WTC11 (cell line): Measurements from ENCODE around the gene ARHGAP40. TPM values are rescaled to one million over a fixed set of nuclear protein-coding genes. Genes with fewer than 3 reads are reported as not detected.

Experiments used
- ATAC-seq: fragments of 200-7000 bp; cut with Tn5 transposase; 2 replicates; pipeline ENCODE4 v1.10.0; 2021; ENCODE audit warnings: mild to moderate bottlenecking, moderate library complexity
- CTCF ChIA-PET: fragments of 300-600 bp; sonication (Branson Sonifier 250); formaldehyde crosslinking; loops from one replicate; lab custom pipeline; 2021; ENCODE audit warnings: antibody characterized with exemption; lab: Charles Lee
- POLR2A ChIA-PET: fragments of 350-600 bp; sonication (Branson Sonifier 250); formaldehyde crosslinking; loops from one replicate; lab custom pipeline; 2021; ENCODE audit warnings: antibody characterized with exemption; lab: Charles Lee
- DNase-seq: peaks from one replicate; pipeline ENCODE4 v3.0.0; 2021; ENCODE audit warnings: low spot score
- H3K27ac Mint-ChIP-seq: 2 replicates; pipeline ENCODE4 v1.8.0; 2021; ENCODE audit warnings: mixed read lengths
- H3K27me3 Mint-ChIP-seq: 2 replicates; pipeline ENCODE4 v1.8.0; 2021; ENCODE audit warnings: low read depth, mild to moderate bottlenecking, moderate library complexity, mixed read lengths
- H3K36me3 Mint-ChIP-seq: 2 replicates; pipeline ENCODE4 v1.8.0; 2021; ENCODE audit warnings: mixed read lengths
- H3K4me1 Mint-ChIP-seq: 2 replicates; pipeline ENCODE4 v1.8.0; 2022; ENCODE audit warnings: mixed read lengths
- H3K4me3 Mint-ChIP-seq: 2 replicates; pipeline ENCODE4 v1.8.0; 2021; ENCODE audit warnings: mild to moderate bottlenecking, moderate library complexity, mixed read lengths
- H3K9me3 Mint-ChIP-seq: 2 replicates; pipeline ENCODE4 v1.8.0; 2021; ENCODE audit warnings: mixed read lengths
- E2F4 ChIP-seq: sonication (generic); formaldehyde crosslinking; IDR thresholded peaks from 2 replicates; pipeline ENCODE4 v1.8.1; 2022; ENCODE audit warnings: low read depth, mild to moderate bottlenecking, moderate library complexity, missing genetic modification reagents, borderline replicate concordance
- ELF4 ChIP-seq: sonication (generic); formaldehyde crosslinking; IDR thresholded peaks from 2 replicates; pipeline ENCODE4 v1.8.1; 2022; ENCODE audit warnings: low read depth, mild to moderate bottlenecking, moderate library complexity, missing genetic modification reagents
- EMX1 ChIP-seq: fragments of 250-450 bp; sonication (Bioruptor Pico); IDR thresholded peaks from 2 replicates; pipeline ENCODE4 v1.8.0; 2021; ENCODE audit warnings: mild to moderate bottlenecking
- JAZF1 ChIP-seq: fragments of 250-450 bp; sonication (Bioruptor Pico); IDR thresholded peaks from 2 replicates; pipeline ENCODE4 v1.9.0; 2021; ENCODE audit warnings: moderate library complexity, mild to moderate bottlenecking, inconsistent platforms
- JUN ChIP-seq: sonication (generic); formaldehyde crosslinking; IDR thresholded peaks from 2 replicates; pipeline ENCODE4 v1.8.0; 2023; ENCODE audit warnings: mild to moderate bottlenecking, missing genetic modification reagents
- MYBL2 ChIP-seq: sonication (generic); formaldehyde crosslinking; IDR thresholded peaks from 2 replicates; pipeline ENCODE4 v1.8.1; 2023; ENCODE audit warnings: mild to moderate bottlenecking, moderate library complexity, missing genetic modification reagents
- RORB ChIP-seq: fragments of 250-450 bp; sonication (Bioruptor Pico); IDR thresholded peaks from 2 replicates; pipeline ENCODE4 v1.9.0; 2021; ENCODE audit warnings: mild to moderate bottlenecking
- ZNF121 ChIP-seq: sonication (generic); formaldehyde crosslinking; IDR thresholded peaks from 2 replicates; pipeline ENCODE4 v1.8.0; 2023; ENCODE audit warnings: missing genetic modification reagents
- ZNF396 ChIP-seq: fragments of 250-450 bp; sonication (Bioruptor Pico); IDR thresholded peaks from 2 replicates; pipeline ENCODE4 v1.8.0; 2021; ENCODE audit warnings: mild to moderate bottlenecking, moderate library complexity, borderline replicate concordance
- ZNF512 ChIP-seq: sonication (generic); formaldehyde crosslinking; IDR thresholded peaks from 2 replicates; pipeline ENCODE4 v1.8.1; 2022; ENCODE audit warnings: missing genetic modification reagents, borderline replicate concordance
- ZSCAN18 ChIP-seq: fragments of 250-450 bp; sonication (Bioruptor Pico); IDR thresholded peaks from 2 replicates; pipeline ENCODE4 v2.1.2; 2022; ENCODE audit warnings: mild to moderate bottlenecking, moderate library complexity
- total RNA-seq: library from RNA; stranded (reverse); gene quantifications from 3 replicates; pipeline ENCODE4 v1.2.3, GENCODE V29; 2021
- TF ChIP-seq, protein P1 (sequence below): sonication (generic); formaldehyde crosslinking; conservative IDR thresholded peaks from 2 replicates; pipeline ENCODE4 v1.8.1; 2023; ENCODE audit warnings: mild to moderate bottlenecking, low read depth, missing genetic modification reagents, moderate library complexity

ARHGAP40 gene
- total RNA-seq, 1 experiment from 2014 or later = 0.72 TPM

DNA sequence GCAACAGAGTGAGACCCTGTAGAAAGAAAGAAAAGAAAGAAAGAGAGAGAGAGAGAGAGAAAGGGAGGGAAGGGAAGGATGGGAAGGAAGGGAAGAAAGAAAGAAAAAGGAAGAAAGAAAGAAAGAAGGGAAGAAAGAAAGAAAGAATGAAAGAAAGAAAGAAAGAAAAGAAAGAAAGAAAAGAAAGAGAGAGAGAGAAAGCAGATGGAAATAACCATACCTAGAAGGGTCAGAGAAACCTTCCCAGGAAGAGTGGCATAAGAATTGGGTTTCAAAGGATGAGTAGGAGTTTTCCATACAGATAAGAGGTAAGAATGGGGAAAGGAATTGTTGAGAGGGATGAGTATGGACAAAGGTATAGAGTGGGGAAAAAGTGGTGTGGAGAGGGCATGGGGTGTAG is 68.1 kb downstream of the ARHGAP40 start:
- DNase-seq (no peak), ATAC-seq (no peak)
- no peak overlapping the region for H3K27ac Mint-ChIP-seq
- H3K27me3 Mint-ChIP-seq = peaks cover 62% of the 10 kb centered on the region
- ChIA-PET POLR2A (no interaction called here), CTCF (interaction anchor here (0.9 kb wide), 1 partner anchor 11 kb away, joined by 5 read pairs; no protein-coding TSS in a partner anchor)
- H3K4me1 Mint-ChIP-seq = peaks cover 43% of the 10 kb centered on the region
- H3K9me3 Mint-ChIP-seq = peaks cover 2% of the 10 kb centered on the region
- TF ChIP-seq ZSCAN18 (CRISPR knock-in tag) (no peak), ELF4 (no peak), ZNF512 (CRISPR knock-in tag) (0 out of 2 replicates have a peak, but pooled peaks have one; percentile 60)
- H3K36me3 Mint-ChIP-seq = no peaks in the 10 kb centered on the region
- no peak overlapping the region for H3K4me3 Mint-ChIP-seq

GRCh38 chr20:38670786-38671185 is 69.2 kb downstream of the ARHGAP40 start:
- ChIA-PET POLR2A (no interaction called here), CTCF (interaction anchor here (0.9 to 2.3 kb wide), 4 partner anchors 12 to 54 kb away, joined by 3 to 27 read pairs (median 17); partner anchors contain the start of gene SLC32A1)
- ATAC-seq (no peak), DNase-seq (no peak)
- TF ChIP-seq ZNF396 (CRISPR knock-in tag) = no peak
- H3K4me3 Mint-ChIP-seq = no peak overlapping the region
- H3K4me1 Mint-ChIP-seq = peaks cover 47% of the 10 kb centered on the region
- H3K36me3 Mint-ChIP-seq = no peaks in the 10 kb centered on the region
- no peaks in the 10 kb centered on the region for H3K9me3 Mint-ChIP-seq
- no peak overlapping the region for H3K27ac Mint-ChIP-seq
- H3K27me3 Mint-ChIP-seq = peaks cover 68% of the 10 kb centered on the region

DNA sequence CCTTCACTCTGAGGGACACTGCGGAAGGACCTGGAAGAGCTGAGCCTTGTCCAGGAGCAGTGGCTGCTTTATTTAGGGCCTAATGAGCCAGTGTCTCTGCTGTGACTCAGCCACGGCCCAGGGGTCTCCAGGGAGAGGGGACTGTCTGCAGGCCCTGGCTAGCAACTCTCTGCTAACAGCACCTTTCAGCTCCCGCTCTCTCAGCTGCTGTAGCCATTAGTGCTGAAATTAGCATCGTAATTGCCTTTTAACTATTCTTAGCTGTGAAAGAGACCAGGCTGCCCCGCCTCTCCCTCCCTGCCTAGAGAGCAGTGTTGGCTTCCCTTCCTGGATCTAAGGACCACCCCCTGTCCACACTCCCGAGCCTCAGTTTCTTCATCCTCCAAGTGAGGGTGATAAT is 69.6 kb downstream of the ARHGAP40 start:
- H3K9me3 Mint-ChIP-seq = no peaks in the 10 kb centered on the region
- TF ChIP-seq RORB (no peak), MYBL2 (CRISPR knock-in tag) (no peak), JUN (CRISPR knock-in tag) (no peak), JAZF1 (CRISPR knock-in tag) (no peak), EMX1 (CRISPR knock-in tag) (no peak)
- TF ChIP-seq, protein P1, sequence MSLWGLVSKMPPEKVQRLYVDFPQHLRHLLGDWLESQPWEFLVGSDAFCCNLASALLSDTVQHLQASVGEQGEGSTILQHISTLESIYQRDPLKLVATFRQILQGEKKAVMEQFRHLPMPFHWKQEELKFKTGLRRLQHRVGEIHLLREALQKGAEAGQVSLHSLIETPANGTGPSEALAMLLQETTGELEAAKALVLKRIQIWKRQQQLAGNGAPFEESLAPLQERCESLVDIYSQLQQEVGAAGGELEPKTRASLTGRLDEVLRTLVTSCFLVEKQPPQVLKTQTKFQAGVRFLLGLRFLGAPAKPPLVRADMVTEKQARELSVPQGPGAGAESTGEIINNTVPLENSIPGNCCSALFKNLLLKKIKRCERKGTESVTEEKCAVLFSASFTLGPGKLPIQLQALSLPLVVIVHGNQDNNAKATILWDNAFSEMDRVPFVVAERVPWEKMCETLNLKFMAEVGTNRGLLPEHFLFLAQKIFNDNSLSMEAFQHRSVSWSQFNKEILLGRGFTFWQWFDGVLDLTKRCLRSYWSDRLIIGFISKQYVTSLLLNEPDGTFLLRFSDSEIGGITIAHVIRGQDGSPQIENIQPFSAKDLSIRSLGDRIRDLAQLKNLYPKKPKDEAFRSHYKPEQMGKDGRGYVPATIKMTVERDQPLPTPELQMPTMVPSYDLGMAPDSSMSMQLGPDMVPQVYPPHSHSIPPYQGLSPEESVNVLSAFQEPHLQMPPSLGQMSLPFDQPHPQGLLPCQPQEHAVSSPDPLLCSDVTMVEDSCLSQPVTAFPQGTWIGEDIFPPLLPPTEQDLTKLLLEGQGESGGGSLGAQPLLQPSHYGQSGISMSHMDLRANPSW (CRISPR knock-in tag) = no peak
- H3K4me1 Mint-ChIP-seq = peaks cover 43% of the 10 kb centered on the region
- DNase-seq (peak; percentile 29), ATAC-seq (peak; percentile 52)
- peaks cover 72% of the 10 kb centered on the region for H3K27me3 Mint-ChIP-seq
- CTCF ChIA-PET = interaction anchor here (0.6 to 2.3 kb wide), 7 partner anchors 13 to 222 kb away, joined by 3 to 27 read pairs (median 4); partner anchors contain the start of gene SLC32A1
- H3K27ac Mint-ChIP-seq = no peak overlapping the region
- POLR2A ChIA-PET = no interaction called here
- no peaks in the 10 kb centered on the region for H3K36me3 Mint-ChIP-seq
- no peak overlapping the region for H3K4me3 Mint-ChIP-seq

GRCh38 chr20:38671701-38672292 is 70.2 kb downstream of the ARHGAP40 start:
- TF ChIP-seq ZNF121 (peak; percentile 52; the same call in 1 of the 2 replicates), E2F4 (CRISPR knock-in tag) (no peak)
- TF ChIP-seq, all 79 proteins: peak for 1
- Mint-ChIP-seq H3K4me3 (no peak overlapping the region), H3K27ac (no peak overlapping the region), H3K4me1 (peaks cover 42% of the 10 kb centered on the region), H3K27me3 (peaks cover 78% of the 10 kb centered on the region), H3K9me3 (no peaks in the 10 kb centered on the region), H3K36me3 (no peaks in the 10 kb centered on the region)
- ChIA-PET POLR2A (no interaction called here), CTCF (interaction anchor here (0.6 to 2.3 kb wide), 7 partner anchors 13 to 221 kb away, joined by 3 to 27 read pairs (median 4); partner anchors contain the start of gene SLC32A1)
- DNase-seq (no peak), ATAC-seq (no peak)
